DMS79 (cell line): ENCODE measurements around the gene ADRA2B.
"Not testable (repeated sequence)": the region's sequence is repeated elsewhere in the genome, so short reads cannot be mapped to it uniquely, and the experiment has no call there.

Experiments
- DNase-seq: peaks from one replicate; lab custom pipeline; 2025; lab: John Stamatoyannopoulos, UW

The ADRA2B gene

DNA sequence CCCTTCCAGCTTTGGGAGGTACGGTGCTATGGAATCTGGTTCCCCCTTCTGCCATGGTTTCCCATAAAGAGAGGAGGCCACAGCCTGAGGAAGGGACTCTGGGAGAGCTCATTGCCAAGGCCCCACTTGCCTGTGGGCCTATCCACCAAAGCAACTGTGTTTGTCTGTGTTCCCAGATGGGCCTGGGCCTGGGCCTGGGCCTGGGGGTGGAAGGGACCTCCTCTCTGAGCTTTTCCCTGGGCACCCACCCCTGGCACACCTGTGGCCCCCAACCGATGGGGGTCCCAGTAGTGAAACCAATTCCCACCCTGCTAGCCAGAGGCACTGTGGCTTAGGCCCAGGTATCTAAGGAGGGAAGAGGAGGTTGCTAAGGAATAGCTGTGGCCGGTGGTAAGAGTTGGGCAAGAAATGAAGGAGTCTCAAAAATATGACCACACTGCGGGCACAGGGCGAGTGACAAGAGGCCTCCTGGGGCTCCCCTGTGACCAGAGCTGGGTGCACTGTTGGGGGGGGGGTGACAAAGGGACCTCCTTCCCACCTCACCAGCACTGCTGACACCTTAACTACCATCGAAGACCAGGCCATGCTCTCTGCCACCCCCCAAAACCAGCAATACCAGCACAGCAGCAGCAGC, 33.8 kb upstream of the ADRA2B start:
- no peak for DNase-seq

- DNase-seq, result peak; percentile 77
Observed at GRCh38 chr2:96148410-96149217, 32.2 kb upstream of the ADRA2B start.

GRCh38 chr2:96147593-96148201, 31.3 kb upstream of the ADRA2B start:
- DNase-seq, result peak; percentile 66

DNA sequence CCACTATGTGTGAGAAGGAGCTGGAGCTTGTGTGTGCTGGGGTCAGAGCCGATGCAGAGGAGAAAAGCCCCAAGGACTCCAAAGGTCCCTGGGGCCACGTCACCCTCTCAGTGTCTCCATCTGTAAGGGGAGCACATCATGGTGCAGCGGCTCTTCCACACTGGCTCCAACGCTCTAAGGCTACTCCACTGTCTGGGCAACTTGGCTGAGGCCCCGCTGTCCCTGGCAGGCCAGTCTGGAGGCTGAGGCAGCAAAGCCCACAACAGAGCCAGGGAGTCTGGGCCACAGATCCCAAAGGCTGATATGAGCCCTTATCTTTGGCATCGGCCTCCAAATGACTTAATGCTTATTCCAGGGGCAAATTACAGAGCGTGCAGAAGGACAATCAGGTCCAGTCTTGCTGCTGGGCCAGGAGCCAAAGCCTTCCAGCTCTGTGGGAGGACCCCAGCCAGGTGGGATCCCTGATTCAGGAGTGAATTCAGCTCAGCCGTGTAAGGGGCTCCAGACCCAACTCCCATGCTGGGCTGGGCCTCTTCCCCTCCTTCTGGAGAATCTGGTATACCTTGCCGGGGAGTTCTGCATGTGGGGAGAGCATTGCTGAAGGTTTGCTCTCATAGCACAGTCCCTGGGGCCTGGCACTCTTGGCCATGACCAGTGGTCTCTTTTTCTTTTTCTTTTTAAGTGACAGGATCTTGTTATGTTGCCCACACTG, 30.7 kb upstream of the ADRA2B start:
- peak; percentile 92 for DNase-seq

- DNase-seq, result no peak
Observed at GRCh38 chr2:96146153-96146880, 29.9 kb upstream of the ADRA2B start.

GRCh38 chr2:96145848-96146152, 29.4 kb upstream of the ADRA2B start:
- DNase-seq, result no peak

DNA sequence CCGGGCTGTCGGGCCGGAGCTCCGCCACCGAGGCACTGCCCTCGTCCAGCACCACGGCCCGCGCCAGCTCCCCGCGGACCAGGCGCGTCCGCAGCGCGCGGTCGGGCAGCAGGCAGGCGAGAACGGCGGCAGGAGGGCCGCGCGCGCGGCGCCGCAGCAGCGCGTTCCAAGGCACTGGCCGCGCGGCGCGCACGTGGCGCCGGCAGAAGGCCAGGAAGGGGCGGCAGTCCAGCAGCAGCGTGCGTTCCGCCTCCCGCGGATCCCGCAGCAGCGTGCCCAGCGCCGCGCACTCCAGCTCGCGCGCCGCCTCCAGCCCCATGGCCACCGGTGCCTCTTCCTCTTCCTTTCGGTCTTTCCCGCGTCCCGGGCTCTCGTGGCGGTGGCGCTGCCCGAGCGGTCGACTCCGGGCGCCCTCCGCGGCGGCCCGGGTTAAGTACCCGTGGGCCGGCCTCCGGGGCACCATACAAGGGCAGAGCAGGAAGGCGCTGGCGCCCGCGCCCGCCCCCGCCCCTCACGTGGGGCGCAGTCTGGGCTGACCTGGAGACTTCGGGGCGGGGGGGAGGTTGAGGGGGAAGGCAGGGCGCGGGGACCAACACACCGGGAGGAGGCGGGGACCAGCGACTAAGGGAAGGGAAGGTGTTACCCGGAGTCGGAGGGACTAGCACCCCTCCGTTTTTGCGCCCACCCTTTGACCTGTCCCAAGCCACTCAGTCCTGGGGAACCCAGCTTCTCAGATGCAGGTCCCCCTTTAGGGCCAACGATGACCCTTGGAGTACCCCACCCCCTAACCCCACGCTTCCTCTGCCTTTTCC, 28.9 kb upstream of the ADRA2B start, which contains the start of gene DUSP2:
TSS of gene DUSP2 (minus strand) at position 405 of the 812 bp plus-strand sequence. CDS start at position 319, 86 bp downstream.
- DNase-seq, result peak; percentile 59

GRCh38 chr2:96144481-96145035, 28.2 kb upstream of the ADRA2B start:
- no peak for DNase-seq

DNA sequence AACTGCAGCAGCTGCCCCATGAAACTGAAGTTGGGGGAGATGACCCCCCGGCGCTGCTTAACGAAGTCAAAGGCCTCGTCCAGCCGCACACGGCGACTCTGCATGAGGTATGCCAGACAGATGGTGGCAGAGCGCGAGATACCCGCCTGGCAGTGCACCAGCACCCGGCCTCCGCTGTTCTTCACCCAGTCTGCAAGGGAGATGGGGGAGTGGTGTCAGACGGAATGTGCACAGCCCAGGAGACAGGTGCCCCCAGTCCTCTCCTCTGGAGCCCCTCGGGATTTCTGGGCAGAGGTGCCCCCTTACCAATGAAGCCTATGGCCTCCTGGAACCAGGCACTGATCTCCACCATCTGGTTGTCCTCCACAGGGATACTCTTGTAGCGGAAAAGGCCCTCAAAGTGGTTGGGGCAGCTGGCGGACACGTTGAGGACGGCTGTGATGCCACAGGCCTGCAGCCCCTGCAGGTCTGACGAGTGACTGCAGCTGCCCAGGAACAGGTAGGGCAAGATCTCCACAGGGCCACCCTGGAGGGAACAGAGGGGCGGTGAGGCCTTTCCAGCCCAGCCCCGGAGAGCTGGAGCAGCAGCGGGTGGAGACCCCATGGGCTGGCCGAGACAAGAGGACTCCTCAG, 27.6 kb upstream of the ADRA2B start:
- DNase-seq, result peak; percentile 48

GRCh38 chr2:96143231-96143847, 27.0 kb upstream of the ADRA2B start:
- DNase-seq, result no peak

GRCh38 chr2:96142217-96143113, 26.1 kb upstream of the ADRA2B start:
- no peak for DNase-seq

DNA sequence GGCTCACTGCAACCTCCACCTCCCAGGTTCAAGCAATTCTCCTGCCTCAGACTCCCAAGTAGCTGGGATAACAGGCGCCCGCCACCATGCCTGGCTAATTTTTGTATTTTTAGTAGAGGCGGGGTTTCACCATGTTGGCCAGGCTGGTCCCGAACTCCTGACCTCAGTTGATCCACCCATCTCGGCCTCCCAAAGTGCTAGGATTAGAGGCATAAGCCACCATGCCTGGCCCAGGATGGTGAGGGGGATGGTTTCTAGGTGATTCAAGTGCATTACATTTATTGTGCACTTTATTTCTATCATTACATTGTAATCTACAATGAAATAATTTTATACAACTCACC, 25.2 kb upstream of the ADRA2B start:
- not testable (repeated sequence) for DNase-seq

GRCh38 chr2:96140941-96141623, 24.7 kb upstream of the ADRA2B start:
- no peak for DNase-seq

DNA sequence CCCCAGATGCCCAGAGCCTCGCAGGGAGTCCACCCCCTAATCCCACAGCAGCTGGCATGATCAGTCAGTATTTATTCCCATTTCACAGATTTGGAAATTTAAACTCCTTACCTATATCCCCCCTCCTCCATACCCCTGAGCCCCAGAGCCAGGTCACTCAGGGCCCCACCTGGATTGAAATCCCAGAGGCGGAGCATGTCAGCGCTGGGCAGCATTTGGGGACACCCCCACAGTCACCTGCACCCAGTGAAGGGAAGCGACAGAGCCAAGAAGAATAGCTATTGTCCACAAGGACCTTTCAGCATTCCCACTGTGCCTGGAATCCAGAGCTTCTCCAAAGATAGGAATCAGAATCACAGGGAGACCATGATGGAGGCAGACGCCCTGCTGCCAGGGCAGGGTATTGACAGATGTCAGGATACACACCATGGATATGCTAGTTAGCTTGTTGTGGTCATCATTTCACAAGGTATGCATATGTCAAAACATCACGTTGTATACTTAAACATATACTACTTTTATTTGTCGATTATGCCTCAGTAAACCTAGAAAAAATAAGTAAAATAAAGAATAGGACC, 22.9 kb upstream of the ADRA2B start:
- no peak for DNase-seq

- peak; percentile 79 for DNase-seq
Observed at GRCh38 chr2:96138179-96139145, 22.1 kb upstream of the ADRA2B start, which contains the start of gene ASTL. ASTL (minus strand) TSS chr2:96138502; CDS start chr2:96138436, 66 bp downstream.
